HepG2 (cell line): ENCODE measurements around the gene RLN3. TPM values are rescaled to one million over a fixed set of nuclear protein-coding genes. Genes with fewer than 3 reads are reported as not detected.

Source experiments
- ATAC-seq: fragments of 200-7000 bp; cut with Tn5 transposase; 3 replicates; pipeline ENCODE4 v1.9.1; 2020; ENCODE audit warnings: mild to moderate bottlenecking, moderate library complexity
- BruUV-seq: library from RNA; stranded (reverse); fragments of 400-500 nt; replicated peaks from 2 replicates; lab custom pipeline; 2021; lab: Mats Ljungman, UMichigan
- CTCF ChIA-PET: fragments of 300-600 bp; formaldehyde crosslinking; extraction: SDS; loops from one replicate; lab custom pipeline; 2021; ENCODE audit warnings: low total read pairs, inconsistent platforms, low intra/inter-chr PET ratio; lab: Yijun Ruan, JAX
- POLR2A ChIA-PET: fragments of 350-600 bp; sonication (Branson Sonifier 250); formaldehyde crosslinking; loops from one replicate; lab custom pipeline; 2020; ENCODE audit warnings: antibody characterized with exemption, inconsistent platforms; lab: Yijun Ruan, JAX
- DNase-seq: peaks from one replicate; pipeline ENCODE4 v3.0.0-alpha.2; 2015; ENCODE audit warnings: low spot score
- FAIRE-seq: peaks from 3 replicates; lab custom pipeline; 2011; peaks lifted over from hg19 to GRCh38; lab: Jason Lieb, UNC
- H2AFZ ChIP-seq: one replicate; pipeline ENCODE4 v1.6.1; 2011; ENCODE audit warnings: low read length, inconsistent platforms
- H3K27ac ChIP-seq: fragments of 300-600 bp; 3 replicates; pipeline ENCODE4 v1.8.0; 2011; ENCODE audit warnings: mixed run types, mild to moderate bottlenecking, mixed read lengths, low read length, inconsistent platforms; ENCODE audit not compliant: insufficient read depth; ENCODE audit errors: extremely low read length
- H3K27me3 ChIP-seq, 2 experiments: fragments of 200-600 bp in 1 of 2; 2 replicates in 1 of 2; 3 replicates in 1 of 2; pipeline versions ENCODE4 v1.6.0 to v1.8.0; 2011; ENCODE audit warnings: low read length in 2 of 2, mild to moderate bottlenecking in 2 of 2, moderate library complexity in 2 of 2, inconsistent platforms in 1 of 2; ENCODE audit not compliant: insufficient read depth in 2 of 2, control insufficient read depth in 1 of 2
- H3K36me3 ChIP-seq, 2 experiments: fragments of 200-600 bp in 1 of 2; replicated peaks in 1 of 2; 2 replicates in 1 of 2; 3 replicates in 1 of 2; pipeline versions ENCODE4 v1.5.1 to v1.8.0; 2011; ENCODE audit warnings: low read length in 2 of 2, inconsistent platforms in 1 of 2; ENCODE audit not compliant: insufficient read depth in 2 of 2, control insufficient read depth in 1 of 2
- H3K4me1 ChIP-seq: 2 replicates; pipeline ENCODE4 v1.5.1; 2012; ENCODE audit warnings: low read length, inconsistent platforms; ENCODE audit not compliant: insufficient read depth
- H3K4me2 ChIP-seq: 2 replicates; pipeline ENCODE4 v1.6.0; 2011; ENCODE audit warnings: low read depth, low read length, inconsistent platforms
- H3K4me3 ChIP-seq, 3 experiments: fragments of 200-600 bp in 1 of 3; sonication (generic), shearing (Covaris generic) in 1 of 3; replicated peaks in 1 of 3; 2 replicates each; pipeline ENCODE4 v1.5.1; 2011 to 2016; ENCODE audit warnings: low read length in 3 of 3, inconsistent platforms in 2 of 3, low read depth in 2 of 3, mild to moderate bottlenecking in 2 of 3, control low read depth in 1 of 3, mixed read lengths in 1 of 3; ENCODE audit not compliant: insufficient read depth in 1 of 3
- H3K79me2 ChIP-seq: one replicate; pipeline ENCODE4 v1.6.1; 2011; ENCODE audit warnings: low read length, inconsistent platforms; ENCODE audit not compliant: insufficient read depth
- H3K9ac ChIP-seq: 2 replicates; pipeline ENCODE4 v1.6.0; 2011; ENCODE audit warnings: mild to moderate bottlenecking, low read depth, low read length, inconsistent platforms; ENCODE audit not compliant: insufficient read depth
- H3K9me3 ChIP-seq: 2 replicates; pipeline ENCODE4 v1.5.1; 2012; ENCODE audit warnings: mild to moderate bottlenecking, low read length
- H4K20me1 ChIP-seq: 2 replicates; pipeline ENCODE4 v1.6.0; 2011; ENCODE audit warnings: inconsistent platforms, mild to moderate bottlenecking, low read length, moderate library complexity; ENCODE audit not compliant: insufficient read depth
- ATF5 ChIP-seq: sonication (generic); formaldehyde crosslinking; IDR thresholded peaks from 2 replicates; pipeline ENCODE4 v1.4.0; 2020; ENCODE audit warnings: mild to moderate bottlenecking, low read depth, missing genetic modification reagents
- BCL3 ChIP-seq: sonication (generic); formaldehyde crosslinking; IDR thresholded peaks from 2 replicates; pipeline ENCODE4 v1.5.1; 2020; ENCODE audit warnings: mild to moderate bottlenecking, missing genetic modification reagents, moderate library complexity
- CREBL2 ChIP-seq: sonication (generic); formaldehyde crosslinking; IDR thresholded peaks from 2 replicates; pipeline ENCODE4 v1.8.1; 2023; ENCODE audit warnings: missing genetic modification reagents, mild to moderate bottlenecking, borderline replicate concordance
- FOXA1 ChIP-seq, 2 experiments: fragments of 450-650 bp in 1 of 2; sonication (generic) in 1 of 2; formaldehyde crosslinking in 1 of 2; IDR thresholded peaks; 2 replicates each; pipeline versions ENCODE4 v1.4.0 to v1.6.1; 2016 to 2020; ENCODE audit warnings: missing genetic modification reagents in 1 of 2
- GABPA ChIP-seq, 2 experiments: IDR thresholded peaks; 2 replicates each; pipeline ENCODE4 v1.6.1; 2011 to 2016; ENCODE audit warnings: low read depth in 2 of 2, low read length in 1 of 2, missing biosample characterization in 1 of 2, missing genetic modification characterization in 1 of 2
- KDM1A ChIP-seq: IDR thresholded peaks from 2 replicates; pipeline ENCODE4 v1.6.1; 2016; ENCODE audit warnings: missing compliant biosample characterization
- NR3C1 ChIP-seq: sonication (generic); formaldehyde crosslinking; IDR thresholded peaks from 2 replicates; pipeline ENCODE4 v1.4.0; 2020; ENCODE audit warnings: missing genetic modification reagents
- PAXIP1 ChIP-seq: sonication (generic); formaldehyde crosslinking; conservative IDR thresholded peaks from 2 replicates; pipeline ENCODE4 v1.4.0; 2020; ENCODE audit warnings: mild to moderate bottlenecking, missing genetic modification reagents, moderate library complexity
- RFXAP ChIP-seq: sonication (generic); formaldehyde crosslinking; IDR thresholded peaks from 2 replicates; pipeline ENCODE4 v1.4.0; 2020; ENCODE audit warnings: missing genetic modification reagents, borderline replicate concordance
- SMAD3 ChIP-seq: sonication (generic); formaldehyde crosslinking; IDR thresholded peaks from 2 replicates; pipeline ENCODE4 v1.4.0; 2020; ENCODE audit warnings: missing genetic modification reagents
- SOX6 ChIP-seq, 2 experiments: fragments of 450-650 bp in 1 of 2; sonication (generic) in 1 of 2; formaldehyde crosslinking in 1 of 2; IDR thresholded peaks; 2 replicates each; pipeline versions ENCODE4 v1.4.0 to v1.6.1; 2017 to 2020; ENCODE audit warnings: antibody characterized with exemption in 1 of 2, mild to moderate bottlenecking in 1 of 2, missing genetic modification reagents in 1 of 2
- ZFX ChIP-seq: sonication (generic); formaldehyde crosslinking; IDR thresholded peaks from 2 replicates; pipeline ENCODE4 v1.4.0; 2020; ENCODE audit warnings: mild to moderate bottlenecking, low read depth, missing genetic modification reagents, moderate library complexity
- ZMAT3 ChIP-seq: sonication (generic); formaldehyde crosslinking; conservative IDR thresholded peaks from 2 replicates; pipeline ENCODE4 v1.7.0; 2021; ENCODE audit warnings: missing genetic modification reagents
- whole genome bisulfite sequencing: methylation state at CpG from one replicate; pipeline ENCODE4 v1.1.6; 2017; ENCODE audit warnings: low lambda C conversion rate; 5-methylcytosine and 5-hydroxymethylcytosine counted together
- in situ Hi-C: cut with HindIII; loops from 2 replicates; pipeline ENCODE4 v1.10.0; 2017; ENCODE audit warnings: low pct_unique_long_range_greater_than_20kb; ENCODE audit not compliant: extremely low pct_ligation_motif_present
- intact Hi-C: fragments of 100-400 bp; cut with micrococcal nuclease; formaldehyde crosslinking; loops from one replicate; pipeline ENCODE4 v1.10.0; 2022; ENCODE audit not compliant: unreplicated experiment
- polyA plus RNA-seq, 8 experiments: library from polyadenylated mRNA; depleted of rRNA in 3 of 8; stranded (reverse) in 7 of 8; unstranded in 1 of 8; fragments of >200 nt; fragmentation: Illumina TruSeq in 4 of 8; extraction: Trizol in 4 of 8; gene quantifications; 2 replicates each; pipeline versions ENCODE4 v1.2.1 to v1.2.3, GENCODE V29; 2011 to 2016; ENCODE audit warnings: low read depth in 4 of 8, missing spikeins in 1 of 8, mixed read lengths in 1 of 8; ENCODE audit not compliant: insufficient read depth in 1 of 8
- total RNA-seq, 5 experiments: library from RNA; depleted of rRNA; stranded (reverse); fragments of >200 nt; fragmentation: Illumina TruSeq; extraction: Trizol; gene quantifications; 2 replicates each; pipeline ENCODE4 v1.2.3, GENCODE V29; 2016; ENCODE audit warnings: low read depth in 1 of 5

Gene RLN3
- total and polyA plus RNA-seq, 2 of the 13 experiments (the other 11 are each of a cell fraction or from before 2014, with no cell fraction given) = not detected

GRCh38 chr19:14048443-14049153 lies 20.6 kb downstream of the RLN3 start (continued):
- TF ChIP-seq PAXIP1 = no peak

- ChIA-PET CTCF (no interaction called here), POLR2A (interaction anchor here (1.6 kb wide), 1 partner anchor 9 kb away, joined by 3 read pairs; no protein-coding TSS in a partner anchor)
- no peak overlapping the region for H3K27ac ChIP-seq
- no peak for DNase-seq
- 92% methylated on average over 3 of the region's 4 CpGs for WGBS
- no peak overlapping the region for H2AFZ ChIP-seq
- FAIRE-seq = no peak
- no TSS peak for BruUV-seq
- no peak overlapping the region for H3K9ac ChIP-seq
- ATAC-seq = no peak
- in situ Hi-C loops (loop anchor here (25.0 kb wide), 1 partner anchor 288 kb away; the partner anchor contains the start of genes C19orf53 and MRI1), intact Hi-C loops (no loop called here)
- H3K9me3 ChIP-seq = peaks cover 4% of the 10 kb centered on the region
- H3K4me2 ChIP-seq = no peak overlapping the region
- no peaks in the 10 kb centered on the region for H3K4me1 ChIP-seq
- H3K27me3 ChIP-seq = no peaks in the 10 kb centered on the region
- H4K20me1 ChIP-seq = no peaks in the 10 kb centered on the region
- H3K36me3 ChIP-seq = no peaks in the 10 kb centered on the region
- H3K79me2 ChIP-seq = no peaks in the 10 kb centered on the region
- H3K4me3 ChIP-seq = no peak overlapping the region
- TF ChIP-seq ZMAT3 (CRISPR knock-in tag) (no peak), RFXAP (no peak), SOX6 (IDR thresholded peaks at IDR 0.05) (no peak), SOX6 (CRISPR knock-in tag; IDR thresholded peaks at IDR 0.05) (no peak), BCL3 (CRISPR knock-in tag) (no peak), CREBL2 (CRISPR knock-in tag) (no peak), GABPA (IDR thresholded peaks at IDR 0.05; ENCODE audit: low read depth, low read length) (no peak), GABPA (CRISPR knock-in tag; IDR thresholded peaks at IDR 0.05; ENCODE audit: low read depth) (no peak), NR3C1 (CRISPR knock-in tag) (no peak), ATF5 (no peak), ZFX (no peak), SMAD3 (CRISPR knock-in tag) (no peak), KDM1A (CRISPR knock-in tag) (no peak), FOXA1 (IDR thresholded peaks at IDR 0.05) (no peak), FOXA1 (CRISPR knock-in tag; IDR thresholded peaks at IDR 0.05) (no peak)
Observed at GRCh38 chr19:14050512-14050911, 22.6 kb downstream of the RLN3 start.
